Fibroblast of lung (primary cell): ENCODE measurements around the gene PANX2.

Experiments used
- CTCF ChIP-seq, 2 donors: IDR thresholded peaks in 1 of 2; conservative IDR thresholded peaks in 1 of 2; 1 replicate in 1 of 2; 2 replicates in 1 of 2; pipeline ENCODE4 v1.5.1; 2011 to 2012; ENCODE audit warnings: low read length in 2 of 2, control low read depth in 1 of 2, inconsistent platforms in 1 of 2, low read depth in 1 of 2, mild to moderate bottlenecking in 1 of 2
- EZH2 ChIP-seq: IDR thresholded peaks from 2 replicates; pipeline ENCODE4 v1.5.1; 2012; ENCODE audit warnings: low read length, control low read depth, mild to moderate bottlenecking; ENCODE audit errors: missing control alignments

GRCh38 chr22:50180727-50181521, 10.4 kb downstream of the PANX2 start:
- TF ChIP-seq EZH2 (no peak), CTCF (conservative IDR thresholded peaks at IDR 0.05 in 1 of 2, IDR thresholded peaks at IDR 0.05 in 1 of 2; ENCODE audit: low read depth in 1 of 2, low read length in 2 of 2) (no peak)
